DMS53 treated with DMSO at 0.1 percent for 48 hours (cell line): ENCODE data around the gene DIO1.

Experiments used
- DNase-seq: peaks from one replicate; lab custom pipeline; 2025; ENCODE audit not compliant: unreplicated experiment; lab: John Stamatoyannopoulos, UW

The DIO1 gene

GRCh38 chr1:53938136-53938830 is 44.3 kb downstream of the DIO1 start:
- no peak for DNase-seq

GRCh38 chr1:53942127-53942957 is 48.4 kb downstream of the DIO1 start:
- no peak for DNase-seq

DNA sequence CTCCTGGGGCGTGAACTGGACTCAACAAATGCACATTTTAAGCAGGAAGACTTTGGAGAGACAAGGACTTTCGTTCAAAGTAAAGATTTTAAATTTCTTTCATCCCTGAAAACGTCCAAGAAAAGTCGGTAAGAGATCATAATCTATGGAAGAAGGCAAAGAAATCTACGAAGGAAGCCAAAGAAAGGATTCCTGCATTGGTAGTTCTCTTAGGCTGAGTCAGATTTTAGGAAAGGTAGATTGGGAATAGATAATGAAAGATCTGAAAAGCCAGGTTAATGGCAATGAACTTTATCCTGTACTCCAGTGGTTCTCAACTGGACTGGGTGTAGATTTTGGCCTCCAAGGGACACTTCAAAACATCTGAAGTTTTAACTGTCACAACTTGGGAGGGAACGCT is 49.1 kb downstream of the DIO1 start:
- DNase-seq = no peak

GRCh38 chr1:53943490-53944043 is 49.6 kb downstream of the DIO1 start:
- no peak for DNase-seq

DNA sequence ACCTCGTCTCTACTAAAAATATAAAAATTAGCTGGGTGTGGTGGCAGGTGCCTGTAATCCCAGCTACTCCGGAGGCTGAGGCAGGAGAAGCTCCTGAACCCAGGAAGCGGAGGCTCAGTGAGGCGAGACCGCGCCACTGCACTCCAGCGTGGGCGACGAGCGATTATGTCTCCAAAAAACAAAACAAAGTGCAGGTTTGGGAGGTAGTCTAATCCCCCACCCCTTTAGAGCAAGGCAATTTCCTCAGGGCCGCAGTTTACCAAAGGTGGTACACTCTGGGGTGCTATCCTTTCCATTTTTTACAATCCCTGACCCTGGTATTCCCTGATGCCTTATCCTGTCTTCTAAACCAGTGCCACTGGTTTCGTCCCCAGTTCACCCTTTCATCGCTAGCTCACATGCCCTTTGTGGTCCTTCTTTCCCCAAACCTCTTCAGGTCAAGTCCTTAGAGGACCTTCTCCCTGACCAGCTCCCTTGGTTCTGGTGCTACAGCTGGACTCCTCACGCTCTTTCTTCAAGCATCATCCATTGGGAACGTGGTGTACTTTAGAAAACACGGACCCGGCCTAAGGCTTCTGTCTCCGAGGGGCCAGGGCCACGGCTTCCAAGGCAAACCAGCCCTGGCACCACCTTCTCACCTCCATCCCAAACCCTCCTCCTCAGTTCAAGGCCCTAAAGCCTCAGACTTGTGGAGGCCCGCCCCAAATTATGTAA is 50.6 kb downstream of the DIO1 start:
- DNase-seq = no peak

GRCh38 chr1:53945183-53945432 is 51.1 kb downstream of the DIO1 start:
- no peak for DNase-seq

GRCh38 chr1:53945433-53946251 is 51.7 kb downstream of the DIO1 start, which contains the start of gene IFT25:
TSS of gene IFT25 (minus strand) at chr1:53945699. CDS start at chr1:53940082, 5,617 bp downstream.
- peak; percentile 96 for DNase-seq

DNA sequence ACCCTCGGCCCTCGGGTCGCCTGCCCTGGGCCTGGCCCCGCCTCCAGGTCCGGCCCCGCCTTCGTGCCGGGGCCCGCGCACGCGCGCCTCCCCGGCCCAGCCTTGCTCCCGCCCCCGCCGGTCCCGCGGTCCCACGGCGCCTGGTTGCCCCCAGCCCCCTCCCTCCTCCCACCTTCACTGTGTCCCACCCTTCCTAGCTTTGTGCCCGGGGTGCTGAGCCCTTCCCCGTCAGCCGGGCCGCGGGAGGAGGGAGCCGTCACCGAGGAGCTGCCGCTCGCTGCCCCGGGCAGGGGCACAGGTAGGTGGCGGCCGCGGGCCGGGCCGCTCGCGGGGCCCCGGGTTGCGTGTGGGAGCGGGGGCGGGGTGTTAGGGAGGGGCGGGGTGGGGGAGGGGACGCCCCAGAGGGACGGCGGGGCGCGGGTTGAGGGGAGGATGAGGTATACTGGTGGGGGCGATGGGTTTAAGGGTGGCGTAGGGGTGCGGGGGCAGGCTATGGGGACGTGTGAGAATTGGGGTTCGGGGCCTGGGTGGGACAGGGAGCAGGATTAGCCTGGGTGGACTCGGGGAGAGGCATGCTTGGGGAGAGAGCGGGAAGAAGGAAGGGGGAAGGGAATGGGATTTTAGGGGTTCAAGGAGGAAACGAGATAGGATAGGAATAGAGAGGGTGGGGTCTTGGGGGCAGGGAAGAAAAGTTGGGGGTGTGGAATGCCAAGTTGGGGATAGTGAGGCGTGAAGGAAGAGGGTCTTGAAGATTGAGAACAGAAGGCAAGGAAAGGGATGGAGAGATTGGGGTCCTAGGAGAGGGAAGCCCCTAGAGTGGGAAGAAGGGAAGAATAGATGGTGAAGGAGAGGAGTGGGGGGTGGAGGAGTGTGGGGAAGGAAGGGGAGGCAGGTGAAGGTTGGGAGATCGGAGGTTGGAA is 52.5 kb downstream of the DIO1 start, which contains the start of gene LRRC42:
LRRC42 (plus strand) TSS at position 99 of the 920 bp plus-strand sequence. CDS start 5,650 bp downstream, outside the sequence.
- DNase-seq = no peak

DNA sequence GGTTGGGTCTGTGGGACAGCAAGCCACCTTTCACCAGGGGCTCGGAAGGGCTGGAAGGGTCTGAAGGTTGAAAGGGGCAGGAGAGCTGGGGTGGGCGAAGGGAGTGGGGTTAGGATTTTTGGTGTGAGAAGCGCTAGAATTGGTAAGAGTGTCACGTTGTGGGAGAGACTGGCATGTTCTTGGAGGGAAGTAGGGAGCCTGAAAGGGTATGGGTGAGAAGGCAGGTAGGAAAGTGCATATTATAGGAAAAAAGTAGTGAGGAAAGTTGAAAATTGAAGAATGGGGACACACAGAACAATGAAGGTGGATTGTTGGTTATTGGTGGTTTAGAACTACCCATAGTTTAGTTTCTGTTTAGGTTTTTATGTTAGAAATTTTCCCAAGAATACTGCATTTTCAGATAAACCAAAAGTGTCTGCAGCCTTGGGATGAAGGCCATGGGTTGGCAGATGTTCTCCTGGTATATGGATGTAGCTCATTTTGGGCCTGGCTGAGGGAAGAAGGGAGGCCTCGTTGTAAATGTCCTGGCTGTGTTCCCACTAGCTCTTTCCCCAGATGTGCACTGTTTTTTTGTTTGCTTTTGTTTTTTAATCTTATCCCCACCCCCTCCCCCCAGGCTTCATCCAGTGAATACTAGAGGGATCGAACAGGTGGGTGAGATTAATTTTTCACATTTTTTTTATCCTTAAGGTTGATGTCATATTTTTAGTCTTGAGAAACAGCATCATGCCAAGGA is 53.4 kb downstream of the DIO1 start:
- no peak for DNase-seq

DNA sequence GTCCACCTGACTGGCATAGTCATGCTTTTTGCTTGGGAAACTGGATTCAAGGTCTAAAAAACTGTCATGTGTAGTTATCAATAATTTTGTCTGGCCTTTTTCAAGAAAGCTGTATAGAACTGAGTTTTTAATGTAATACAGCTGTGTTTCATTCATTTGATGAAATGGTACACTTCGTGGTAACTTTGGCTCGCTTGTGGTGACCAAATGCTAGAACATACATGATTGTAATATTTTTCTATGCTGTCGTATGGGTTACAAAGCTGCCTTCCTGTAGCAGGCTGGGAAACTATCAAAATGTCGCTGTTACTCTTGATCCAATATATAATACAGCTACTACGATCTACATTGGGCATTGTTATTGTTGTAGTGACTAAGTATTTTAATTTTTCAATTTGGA is 54.3 kb downstream of the DIO1 start:
- no peak for DNase-seq

- DNase-seq = peak; percentile 13
These were observed 55.3 kb downstream of the DIO1 start for GRCh38 chr1:53949023-53949990.

DNA sequence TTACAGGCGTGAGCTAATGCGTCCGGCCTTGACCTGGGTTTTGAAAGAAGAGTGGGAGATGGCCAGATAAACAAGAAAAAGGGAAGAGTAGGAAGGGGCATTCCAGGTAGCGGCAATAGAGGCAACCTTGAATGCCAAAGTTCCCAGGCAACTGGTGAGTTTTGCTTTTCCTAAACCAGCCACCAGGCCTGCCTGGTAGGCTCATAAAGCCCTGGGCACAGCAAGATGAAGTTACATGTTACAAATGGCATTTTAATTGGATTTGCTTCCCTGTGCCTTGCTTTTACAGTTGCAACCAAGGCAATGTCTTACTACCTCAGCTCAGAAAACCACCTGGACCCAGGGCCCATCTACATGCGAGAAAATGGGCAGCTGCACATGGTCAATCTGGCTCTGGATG is 57.7 kb downstream of the DIO1 start:
- DNase-seq = no peak

GRCh38 chr1:53954128-53954527 is 60.1 kb downstream of the DIO1 start:
- no peak for DNase-seq

- DNase-seq = peak; percentile 96
These were observed 62.6 kb downstream of the DIO1 start for GRCh38 chr1:53956308-53957168.

DNA sequence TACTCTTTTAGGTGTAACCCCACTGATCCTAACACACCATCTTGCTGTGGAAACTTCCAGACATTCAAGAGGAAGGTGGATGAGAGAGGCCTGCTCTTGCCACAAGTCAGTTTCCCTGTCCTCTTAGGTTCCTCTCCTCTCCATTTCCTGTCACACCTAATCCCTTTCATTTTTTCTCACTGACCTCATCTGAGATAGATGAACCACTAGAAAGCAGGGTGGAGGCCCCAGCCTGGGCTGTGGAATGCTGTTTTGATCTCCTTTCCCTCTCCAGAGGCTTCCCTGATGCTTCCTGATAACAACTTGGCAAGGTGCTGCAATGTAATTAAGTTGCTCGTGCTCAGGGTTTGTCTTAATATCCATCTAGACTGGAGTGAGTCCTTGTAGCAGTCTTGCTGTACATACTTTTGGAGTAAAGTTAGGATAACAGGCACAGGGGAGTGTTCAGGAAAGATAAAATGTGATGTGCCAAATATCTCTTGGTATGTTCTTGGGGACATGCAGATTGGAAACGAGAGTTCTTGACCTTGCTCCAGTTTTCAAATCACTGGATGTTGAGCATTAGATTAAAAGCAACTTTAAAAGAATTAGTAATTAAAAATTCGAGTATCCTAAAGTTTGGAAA is 63.3 kb downstream of the DIO1 start:
- peak; percentile 94 for DNase-seq

GRCh38 chr1:53959664-53960250 is 65.8 kb downstream of the DIO1 start:
- DNase-seq = peak; percentile 65
